ENCODE data around the gene OTULIN. TPM values are rescaled to one million over a fixed set of nuclear protein-coding genes. Genes with fewer than 3 reads are reported as not detected.

The OTULIN gene
- total and polyA plus RNA-seq, 2 of the 8 experiments (the other 6 are each of a cell fraction or from before 2014, with no cell fraction given) = 5.2 to 34.8 TPM

- peaks cover 4 to 15% (median 8%) of the 10 kb centered on the region in 4 experiments for H3K4me1 ChIP-seq (replicated peaks in 1 of 4; ENCODE audit: control insufficient read depth in 3 of 4, insufficient read depth in 4 of 4, low read length in 3 of 4)
- 0 out of 7 replicates have a peak, but pooled peaks cover 0 to 2% (median 0%) of the 10 kb centered on the region in 4 experiments for H3K27me3 ChIP-seq (replicated peaks in 1 of 4; ENCODE audit: control insufficient read depth in 3 of 4, extremely low read depth in 1 of 4, insufficient read depth in 3 of 4, low read length in 3 of 4)
- H3K27ac ChIP-seq (ENCODE audit: low read depth, low read length) = no peak overlapping the region
- TF ChIP-seq MAFK (IDR thresholded peaks at IDR 0.05; ENCODE audit: low read depth, low read length) (no peak), HDAC6 (IDR thresholded peaks at IDR 0.05; ENCODE audit: low read depth, low read length) (no peak), KDM5A (IDR thresholded peaks at IDR 0.05; ENCODE audit: low read length) (no peak), HDAC2 (IDR thresholded peaks at IDR 0.05; ENCODE audit: borderline replicate concordance in 1 of 2, low read depth in 2 of 2, low read length in 2 of 2) (no peak), MAX (IDR thresholded peaks at IDR 0.05) (no peak), POLR2A (IDR thresholded peaks at IDR 0.05; ENCODE audit: control extremely low read depth in 1 of 2, low read depth in 2 of 2, low read length in 2 of 2) (no peak), TAF7 (optimal IDR thresholded peaks at IDR 0.05; ENCODE audit: borderline replicate concordance, low read depth, low read length) (no peak), TCF12 (IDR thresholded peaks at IDR 0.05; ENCODE audit: low read depth, low read length) (no peak), JUN (IDR thresholded peaks at IDR 0.05; ENCODE audit: low read depth, low read length) (no peak), CTBP2 (IDR thresholded peaks at IDR 0.05; ENCODE audit: borderline replicate concordance, insufficient read depth, insufficient read length, low read length) (no peak), TEAD4 (IDR thresholded peaks at IDR 0.05; ENCODE audit: low read depth, low read length) (no peak), GTF2F1 (IDR thresholded peaks at IDR 0.05; ENCODE audit: borderline replicate concordance, low read depth, low read length) (no peak), CBX5 (IDR thresholded peaks at IDR 0.05; ENCODE audit: low read depth, low read length) (no peak), SIN3A (conservative IDR thresholded peaks at IDR 0.05 in 1 of 2, IDR thresholded peaks at IDR 0.05 in 1 of 2; ENCODE audit: low read depth in 1 of 2, low read length in 2 of 2) (no peak)
- 0 out of 2 replicates have a peak, but pooled peaks cover 3% of the 10 kb centered on the region for H3K23me2 ChIP-seq (ENCODE audit: low read depth, low read length)
- no peak overlapping the region for H2AK5ac ChIP-seq (ENCODE audit: low read depth, low read length)
- H3K18ac ChIP-seq (ENCODE audit: extremely low read depth, low read length) = no peak overlapping the region; the same call in 1 of the 2 replicates
- no peak overlapping the region for H2BK5ac ChIP-seq (ENCODE audit: low read depth, low read length)
- no peak overlapping the region for H2BK120ac ChIP-seq (replicated peaks; ENCODE audit: low read depth, low read length)
- DNase-seq (ENCODE audit: low read depth in 1 of 2, low spot score in 2 of 2) = no peak
- no peaks in the 10 kb centered on the region for H4K20me1 ChIP-seq (replicated peaks in 1 of 2; ENCODE audit: control insufficient read depth in 1 of 2, insufficient read depth in 2 of 2, low read length in 2 of 2)
- H3K36me3 ChIP-seq (ENCODE audit: control insufficient read depth in 2 of 4, insufficient read depth in 4 of 4, low read length in 3 of 4) = no peaks in the 10 kb centered on the region
- H3K9me3 ChIP-seq (ENCODE audit: insufficient read depth in 2 of 2, low read depth in 1 of 2, low read length in 1 of 2) = no peaks in the 10 kb centered on the region
- no peaks in the 10 kb centered on the region for H3K79me2 ChIP-seq (ENCODE audit: control insufficient read depth in 1 of 2, insufficient read depth in 2 of 2, low read length in 2 of 2)
- H3K4ac ChIP-seq (replicated peaks; ENCODE audit: insufficient read length, low read depth, low read length) = no peak overlapping the region
- no peak overlapping the region for H3K14ac ChIP-seq (ENCODE audit: insufficient read length)
- H3K4me2 ChIP-seq (ENCODE audit: insufficient read depth in 1 of 2, low read depth in 2 of 2, low read length in 2 of 2) = no peak overlapping the region
- no peak overlapping the region for H3K56ac ChIP-seq (replicated peaks; ENCODE audit: insufficient read length, low read depth, low read length)
- no peak overlapping the region for H2BK12ac ChIP-seq (ENCODE audit: low read depth, low read length)
- no peak for FAIRE-seq
- no peak overlapping the region for H4K5ac ChIP-seq (ENCODE audit: insufficient read length, low read depth, low read length)
- POLR2A ChIA-PET (ENCODE audit: partially characterized antibody) = no interaction called here
- H4K8ac ChIP-seq (ENCODE audit: extremely low read depth, insufficient read depth, low read length) = no peak overlapping the region
- CTCF ChIA-PET (ENCODE audit: partially characterized antibody) = interaction anchor here (0.6 to 3.7 kb wide), 7 partner anchors 8 to 554 kb away, joined by 3 to 20 read pairs (median 4); no protein-coding TSS in a partner anchor
- no peak overlapping the region; the same call in 1 of the 2 replicates for H2BK15ac ChIP-seq (ENCODE audit: low read length)
- no peak overlapping the region for H3K23ac ChIP-seq (ENCODE audit: insufficient read length)
- no peaks in the 10 kb centered on the region for H3K79me1 ChIP-seq (ENCODE audit: low read depth, low read length)
- no peak overlapping the region for H4K91ac ChIP-seq (replicated peaks; ENCODE audit: insufficient read length, low read length)
- no peak overlapping the region; a peak in 2 of 7 replicates for H3K9ac ChIP-seq (replicated peaks in 1 of 4; ENCODE audit: extremely low read depth in 1 of 4, low read depth in 3 of 4, low read length in 3 of 4)
- no peak overlapping the region for H3K4me3 ChIP-seq (ENCODE audit: extremely low read depth in 1 of 4, insufficient read depth in 2 of 4, low read depth in 3 of 4, low read length in 4 of 4)
- no peak overlapping the region for H2BK20ac ChIP-seq (ENCODE audit: low read length)
- H2AFZ ChIP-seq (ENCODE audit: low read length) = no peak overlapping the region
- WGBS, 2 experiments (ENCODE audit: extremely low coverage in 1 of 2, insufficient coverage in 1 of 2, insufficient read length in 1 of 2, insufficient replicate concordance in 2 of 2, low coverage in 1 of 2, low lambda C conversion rate in 2 of 2, missing lambda C conversion rate in 1 of 2) = 89% methylated on average over 6 of the region's 6 CpGs; no CpG with 5 or more reads in 1 of the 2 experiments
Observed at GRCh38 chr5:14732991-14733390, 68.5 kb downstream of the OTULIN start.
